ENCODE results near the gene POU2F3.

The POU2F3 gene

DNA sequence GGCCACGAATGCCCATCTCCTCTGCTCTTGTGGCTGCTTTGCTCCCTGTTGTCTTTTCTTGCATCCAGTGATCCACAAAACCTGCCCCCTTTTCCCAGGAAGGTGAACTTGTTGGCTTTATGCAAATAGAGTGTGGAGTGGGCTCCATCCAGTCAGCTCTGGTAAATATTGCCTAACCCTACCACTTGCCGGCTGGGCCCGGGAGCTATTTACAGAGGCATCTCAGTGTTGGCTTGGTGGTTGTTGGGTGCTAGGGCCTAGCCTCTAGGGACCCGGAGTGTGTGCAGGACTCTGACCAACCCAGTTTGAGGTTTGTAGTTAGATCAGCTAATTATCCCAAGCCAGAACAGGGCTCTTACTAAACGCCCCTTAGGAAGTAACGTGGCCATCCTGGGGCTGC, 44.3 kb downstream of the POU2F3 start:
- no peak for DNase-seq (ENCODE audit: low read depth)

DNA sequence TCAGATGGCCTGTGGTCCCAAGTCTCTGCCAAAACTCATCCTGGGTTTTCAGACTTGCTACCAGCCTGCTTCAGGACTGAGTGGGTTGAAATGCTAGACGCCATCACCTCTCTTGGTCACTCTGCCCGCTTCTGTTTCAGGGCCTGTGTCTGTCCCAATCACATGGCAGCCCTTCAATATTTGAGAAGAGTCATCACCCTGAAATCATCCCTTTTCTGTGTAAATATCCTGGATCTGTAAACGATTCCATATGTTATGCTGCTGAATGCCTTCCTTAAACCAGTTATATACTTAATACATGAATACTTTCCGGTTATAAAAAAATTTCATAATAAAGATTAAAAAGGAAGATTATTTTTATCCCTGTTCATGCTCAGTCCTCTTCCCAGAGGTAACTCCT, 45.3 kb downstream of the POU2F3 start:
- no peak for DNase-seq (ENCODE audit: low read depth)

DNA sequence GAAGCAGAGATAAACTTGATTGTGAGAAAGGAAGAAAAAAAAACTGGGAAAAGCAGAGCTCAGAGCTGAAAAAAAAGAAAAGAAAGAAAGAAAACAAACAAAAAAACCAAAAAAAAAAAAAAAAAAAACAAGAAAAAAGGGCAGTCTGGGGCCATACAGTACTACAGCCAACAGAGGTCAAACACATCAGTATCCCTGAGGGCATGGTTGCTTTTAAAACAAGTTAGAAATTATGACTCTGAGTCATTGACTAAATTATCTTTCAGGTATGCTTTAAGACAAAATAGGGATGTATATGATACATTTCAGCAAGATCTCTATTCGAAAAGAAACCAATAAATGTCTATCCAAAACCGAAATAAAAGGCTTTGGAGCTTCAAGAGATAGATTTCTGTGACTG, 48.1 kb downstream of the POU2F3 start:
- no peak for DNase-seq (ENCODE audit: low read depth)

DNA sequence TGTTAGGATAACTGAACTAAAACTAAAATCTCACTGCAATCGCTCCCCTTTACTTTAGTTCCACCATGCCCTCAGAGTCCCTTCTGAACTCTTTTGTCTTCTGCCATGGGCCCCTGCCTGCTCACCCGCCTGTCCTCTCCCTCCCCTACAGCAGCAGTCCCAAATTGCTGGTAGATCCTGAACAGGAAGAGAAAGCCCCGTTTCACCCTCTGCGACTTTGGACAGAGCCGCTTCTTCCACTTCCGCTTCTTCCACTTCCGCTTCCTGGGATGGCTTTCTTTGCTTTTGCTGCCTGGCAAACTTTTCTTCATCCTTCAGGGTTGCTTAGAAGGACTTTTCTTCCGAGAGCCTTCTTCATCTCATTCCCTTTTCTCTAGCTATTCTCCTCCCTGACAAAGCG, 49.5 kb downstream of the POU2F3 start:
- DNase-seq (ENCODE audit: low read depth), result no peak

DNA sequence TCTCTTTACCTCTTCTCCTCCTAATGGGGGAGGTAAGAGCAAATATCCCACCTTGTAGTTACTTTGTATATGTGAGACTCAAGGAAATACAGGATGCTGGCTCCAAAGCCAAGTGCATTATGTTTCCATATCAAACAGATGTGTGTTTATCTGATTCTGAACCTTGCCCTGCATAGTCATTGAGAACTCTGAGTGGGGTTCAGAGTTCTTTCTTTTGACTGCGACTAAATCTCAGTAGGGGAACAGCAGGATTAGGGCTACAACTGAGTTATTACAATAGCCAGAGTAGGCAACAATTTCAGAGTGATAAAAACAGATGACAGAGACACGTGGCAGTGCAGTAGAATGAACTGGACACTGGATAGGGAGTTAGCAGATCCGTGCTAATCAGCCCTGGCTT, 51.0 kb downstream of the POU2F3 start:
- no peak for DNase-seq (ENCODE audit: low read depth)

DNA sequence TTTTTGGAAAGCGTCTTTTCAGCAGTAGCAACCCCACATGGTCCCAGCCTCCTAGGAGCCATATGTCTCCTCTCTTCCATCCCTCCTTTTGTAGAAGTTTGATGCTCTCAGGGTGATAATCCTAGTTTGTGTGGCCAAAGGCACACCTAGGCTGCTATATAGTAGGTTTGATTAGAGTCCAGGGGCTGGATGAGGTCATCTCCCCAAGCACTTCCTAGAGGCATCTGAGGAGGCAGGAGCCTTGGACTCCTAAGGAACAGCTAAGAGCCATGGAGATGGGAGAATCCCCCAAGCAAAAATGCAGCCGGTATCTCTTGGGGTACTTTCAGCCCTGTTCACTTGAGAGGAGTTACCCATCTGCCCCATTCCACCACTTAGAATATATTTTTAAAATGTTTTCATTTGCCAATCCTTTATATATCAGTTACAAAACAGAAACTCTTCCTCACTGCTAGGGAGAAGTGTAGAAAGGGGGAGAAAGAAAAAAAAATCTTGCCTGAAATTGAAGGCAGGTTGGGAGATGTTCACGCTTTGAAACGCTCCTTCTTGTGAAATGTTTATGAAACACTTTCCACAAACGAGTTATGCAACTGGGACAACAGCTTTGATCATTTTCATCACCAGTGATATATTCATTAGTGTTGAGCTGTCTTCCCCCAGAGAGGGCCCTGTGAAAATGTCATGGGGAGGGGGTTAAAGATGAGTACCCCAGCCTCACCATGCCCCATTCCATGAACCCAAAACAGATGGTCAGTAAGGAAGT, 53.3 kb downstream of the POU2F3 start:
- DNase-seq (ENCODE audit: low read depth), result peak; percentile 30

DNA sequence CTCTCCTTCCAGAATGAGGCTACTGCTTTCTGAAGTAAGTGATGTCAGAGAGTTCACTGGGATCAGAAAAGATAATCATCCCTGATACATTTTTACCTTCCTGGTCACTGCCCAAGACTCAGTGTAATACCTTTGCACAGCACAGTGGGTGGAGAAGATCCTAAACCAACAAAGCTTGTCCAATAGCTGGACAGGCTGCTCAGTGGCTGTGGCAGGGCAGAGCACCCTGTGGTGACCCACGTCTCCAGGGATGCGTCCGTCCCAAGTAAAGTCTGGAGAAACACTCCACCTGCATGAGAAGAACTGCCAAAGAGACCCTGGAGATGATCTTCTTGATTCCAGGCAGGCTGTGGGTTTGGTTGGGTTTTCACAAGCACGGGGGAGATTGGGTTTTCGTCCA, 54.2 kb downstream of the POU2F3 start:
- DNase-seq (ENCODE audit: low read depth), result no peak

DNA sequence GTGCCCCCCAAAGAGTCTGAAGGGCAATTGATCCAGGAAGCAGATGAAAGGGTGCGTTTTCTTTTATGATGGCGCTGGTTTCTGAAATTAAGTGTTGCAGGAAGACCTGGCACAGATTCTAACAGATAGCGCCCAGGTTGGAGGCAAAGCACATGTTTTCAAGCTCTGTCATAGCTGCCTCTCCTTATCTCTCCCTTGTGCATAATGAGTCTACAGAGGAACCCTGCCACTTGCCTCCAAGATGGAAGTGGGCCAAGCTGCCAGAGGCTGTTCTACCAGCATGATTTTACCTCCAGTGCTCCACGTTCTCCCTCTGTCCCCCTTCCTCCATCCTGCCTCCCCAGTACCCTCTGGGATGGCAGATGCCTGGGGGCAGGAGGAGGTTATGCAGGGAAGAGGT, 55.2 kb downstream of the POU2F3 start:
- DNase-seq (ENCODE audit: low read depth), result peak; percentile 77

DNA sequence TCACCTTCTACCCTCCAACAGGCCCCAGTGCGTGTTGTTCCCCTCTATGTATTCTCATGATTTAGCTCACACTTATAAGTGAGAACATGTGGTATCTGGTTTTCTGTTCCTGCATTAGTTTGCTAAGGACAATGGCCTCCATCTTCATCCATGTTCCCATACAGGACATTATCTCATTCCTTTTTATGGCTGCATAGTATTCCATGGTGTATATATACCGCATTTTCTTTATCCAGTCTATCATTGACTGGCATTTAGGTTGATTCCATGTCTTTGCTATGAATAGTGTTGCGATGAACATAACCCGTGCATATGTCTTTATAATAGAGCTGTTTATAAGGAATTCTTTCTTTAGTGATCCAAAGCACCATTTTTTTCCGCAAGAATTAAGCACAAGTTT, 56.6 kb downstream of the POU2F3 start:
- DNase-seq (ENCODE audit: low read depth), result no peak

DNA sequence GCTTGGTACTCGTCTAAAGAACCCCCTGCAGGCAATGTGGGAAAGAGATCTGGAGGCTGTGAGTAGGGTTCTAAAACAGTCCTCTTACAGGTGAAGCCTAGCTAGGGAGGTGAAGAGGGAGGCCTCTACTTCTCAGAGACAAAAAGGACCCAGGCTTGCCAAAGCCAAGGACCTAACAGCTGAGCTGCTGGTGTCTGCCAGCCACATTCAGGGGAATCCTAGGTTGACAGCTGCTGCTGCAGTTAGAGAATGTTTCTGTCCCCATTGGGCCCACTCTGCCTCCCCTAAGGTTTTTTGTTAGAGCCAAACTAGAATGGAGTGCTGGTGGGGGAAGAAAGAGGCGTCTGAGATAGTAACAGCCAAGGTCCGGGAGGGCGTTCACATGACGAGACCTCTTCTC, 58.5 kb downstream of the POU2F3 start:
- no peak for DNase-seq (ENCODE audit: low read depth)

DNA sequence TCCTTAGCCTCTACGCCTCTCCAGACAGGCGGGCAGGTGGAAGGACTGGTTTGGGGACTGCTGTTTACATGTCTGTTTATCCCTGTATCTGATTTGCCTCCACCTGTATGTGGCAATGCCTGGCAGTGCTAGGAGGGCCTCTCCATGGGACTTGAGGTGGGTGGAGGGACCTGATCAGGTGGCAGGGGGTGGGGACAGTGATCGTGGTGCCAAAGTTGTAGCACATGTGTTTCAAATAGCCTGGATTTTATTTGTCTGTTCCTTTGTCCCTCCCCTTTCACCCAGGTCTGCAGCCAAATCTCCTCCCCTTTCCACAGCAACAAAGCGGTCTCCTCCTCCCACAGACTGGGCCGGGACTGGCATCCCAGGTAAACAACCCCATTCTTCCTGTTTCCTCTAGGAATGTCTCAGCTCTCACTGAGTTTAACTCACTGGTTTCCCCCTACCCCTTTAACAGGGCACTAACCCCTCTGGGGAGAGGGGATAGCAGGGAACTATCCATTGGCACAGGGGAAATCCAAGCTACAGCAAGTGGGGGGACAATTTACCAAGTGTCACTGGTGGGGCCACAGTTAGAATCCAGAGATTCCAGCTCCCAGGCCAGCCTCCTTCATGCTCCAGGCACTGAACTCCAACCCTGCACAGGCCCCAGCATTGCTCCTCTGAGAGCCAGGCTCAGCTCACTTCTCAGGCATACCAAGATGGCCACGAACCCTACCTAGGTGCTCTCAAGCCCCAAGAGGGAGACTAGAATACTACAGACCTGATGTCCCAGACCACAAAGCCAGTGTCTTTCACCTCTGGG, 62.3 kb downstream of the POU2F3 start:
- DNase-seq (ENCODE audit: low read depth), result no peak

DNA sequence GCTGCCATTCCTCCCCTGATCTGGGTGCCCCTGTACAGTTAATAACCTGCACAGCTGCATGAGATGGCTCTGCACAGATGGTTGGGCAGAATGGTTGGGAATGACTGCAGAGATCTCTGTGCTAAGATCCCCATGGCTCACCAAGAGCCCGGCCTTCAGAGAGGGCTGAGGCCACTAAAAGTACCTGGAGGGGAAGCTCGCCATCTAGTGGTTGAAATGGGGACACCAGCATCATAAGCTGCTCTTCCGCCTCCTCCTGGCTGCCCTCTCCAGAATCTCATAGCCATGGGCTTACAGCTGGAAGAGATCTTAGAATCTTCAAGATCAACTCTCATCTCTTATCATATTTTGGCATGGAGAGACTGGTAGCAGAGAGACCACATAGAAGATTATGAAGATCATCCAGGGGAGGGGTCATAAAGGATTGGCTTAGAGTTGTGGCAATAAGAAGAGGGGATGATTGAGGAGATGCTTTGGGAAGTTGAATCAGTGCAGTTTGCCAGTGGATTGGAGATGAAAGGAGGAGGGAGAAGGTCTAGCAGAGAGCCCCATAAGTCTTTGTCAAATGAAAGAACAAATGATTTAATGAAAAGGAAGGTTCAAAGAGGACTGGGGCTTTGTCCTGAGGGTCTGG, 63.2 kb downstream of the POU2F3 start:
- peak; percentile 70 for DNase-seq (ENCODE audit: low read depth)

DNA sequence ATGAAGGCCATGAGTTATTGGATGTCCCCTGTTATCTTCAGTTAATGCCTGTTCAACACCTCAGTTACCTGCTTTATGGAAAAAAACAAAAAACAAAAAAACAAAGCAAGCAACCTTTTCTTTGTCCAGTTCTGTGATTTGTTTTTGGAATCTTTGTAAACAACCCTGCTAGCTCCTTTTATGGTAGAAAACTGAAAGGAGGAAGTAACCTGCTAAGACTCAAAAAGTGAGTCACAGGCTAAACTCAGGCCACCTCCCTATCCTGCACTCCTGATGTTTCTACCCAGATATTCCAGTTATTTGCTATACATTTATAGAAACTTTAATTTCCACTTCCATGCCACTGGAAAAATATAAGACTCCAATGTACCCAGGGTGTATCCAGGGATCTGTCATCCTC, 64.6 kb downstream of the POU2F3 start:
- DNase-seq (ENCODE audit: low read depth), result peak; percentile 63

DNA sequence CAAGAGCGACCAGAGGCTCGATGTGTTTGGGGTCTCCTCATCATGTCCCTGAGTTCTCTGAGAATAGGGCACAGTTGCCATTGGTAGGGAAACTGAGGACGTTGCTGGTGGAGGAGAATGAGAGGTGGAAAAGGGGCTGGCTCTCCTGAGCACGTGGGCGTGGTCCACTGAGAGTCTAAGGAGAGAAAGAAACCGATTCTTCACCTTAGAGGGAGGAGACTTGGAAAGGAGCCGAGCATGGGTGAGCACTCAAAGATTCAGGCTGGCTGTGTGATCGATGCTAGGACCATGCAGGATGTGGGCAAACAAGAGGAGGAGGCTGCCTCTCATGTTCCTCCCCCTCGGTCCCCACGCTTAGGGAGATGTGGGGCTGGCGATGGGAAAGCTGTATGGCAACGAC, 65.3 kb downstream of the POU2F3 start:
- no peak for DNase-seq (ENCODE audit: low read depth)

DNA sequence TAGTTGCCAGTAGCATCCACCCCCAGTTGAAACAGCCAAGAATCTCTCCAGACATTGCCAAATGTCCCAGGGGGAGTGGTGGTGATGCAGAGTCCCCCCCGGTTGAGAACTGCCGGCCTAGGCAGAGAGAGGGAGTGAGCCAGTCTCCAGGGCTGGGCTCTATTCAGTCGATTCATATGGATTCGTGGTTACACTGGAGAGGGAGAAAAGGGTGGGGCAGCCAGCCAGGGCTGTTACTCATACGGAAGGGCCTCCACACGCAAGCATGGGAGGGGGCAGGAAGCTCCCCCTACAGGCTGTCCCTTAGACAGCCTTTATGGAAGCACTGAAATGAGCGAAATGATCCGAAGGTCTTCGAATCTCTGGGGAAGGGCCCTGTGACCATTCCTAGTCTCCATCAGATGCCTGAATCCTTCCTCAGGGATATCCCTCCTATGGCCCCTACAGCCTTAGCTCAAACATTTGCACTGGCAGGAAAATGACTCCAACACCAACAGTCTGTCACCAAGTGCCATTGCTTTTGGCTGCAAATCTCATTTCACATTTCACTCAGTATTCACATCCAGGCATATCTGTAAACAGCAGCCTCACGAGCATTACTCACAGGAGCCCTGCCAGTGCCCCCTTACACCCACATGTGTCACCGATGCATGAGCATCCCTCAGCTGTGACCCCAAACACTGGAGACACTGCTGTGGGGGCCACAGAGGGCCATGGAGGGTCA, 66.7 kb downstream of the POU2F3 start:
- DNase-seq (ENCODE audit: low read depth), result peak; percentile 74

DNA sequence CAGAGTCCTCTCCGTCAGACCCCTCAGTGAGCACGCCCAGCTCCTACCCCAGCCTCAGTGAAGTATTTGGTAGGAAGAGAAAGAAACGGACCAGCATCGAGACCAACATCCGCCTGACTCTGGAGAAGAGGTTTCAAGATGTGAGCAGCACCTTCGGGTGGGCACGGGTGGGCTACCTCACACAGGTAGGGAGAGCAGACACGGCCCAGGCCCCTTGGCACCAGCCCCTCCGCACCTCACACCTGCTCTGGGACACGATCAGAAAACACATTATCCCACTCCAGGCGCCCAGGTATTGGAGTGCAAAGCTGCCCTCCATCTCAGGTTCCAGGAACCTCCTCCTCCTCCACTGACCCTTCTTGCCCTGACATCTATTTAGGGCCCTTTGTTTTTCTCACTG, 67.5 kb downstream of the POU2F3 start:
- no peak for DNase-seq (ENCODE audit: low read depth)

DNA sequence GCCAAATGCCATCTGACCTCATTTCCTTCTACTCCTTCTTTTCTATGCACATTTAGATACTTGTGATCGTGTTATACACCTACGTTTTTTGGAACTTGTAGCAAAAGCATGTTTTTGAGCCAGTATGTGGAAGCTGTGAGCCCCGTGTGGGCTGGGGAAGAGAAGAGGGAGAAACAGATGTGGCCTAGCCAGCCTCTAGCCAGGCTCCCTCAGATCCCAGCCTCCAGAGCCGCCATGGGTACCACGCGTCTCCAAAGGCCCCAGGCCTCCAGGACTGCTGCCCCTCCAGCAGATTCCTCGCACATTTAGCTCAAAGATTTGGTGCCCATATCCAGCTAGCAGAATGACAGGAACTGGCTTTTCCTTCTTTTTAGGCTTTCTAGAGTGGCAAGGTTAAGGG, 68.1 kb downstream of the POU2F3 start:
- DNase-seq (ENCODE audit: low read depth), result no peak

DNA sequence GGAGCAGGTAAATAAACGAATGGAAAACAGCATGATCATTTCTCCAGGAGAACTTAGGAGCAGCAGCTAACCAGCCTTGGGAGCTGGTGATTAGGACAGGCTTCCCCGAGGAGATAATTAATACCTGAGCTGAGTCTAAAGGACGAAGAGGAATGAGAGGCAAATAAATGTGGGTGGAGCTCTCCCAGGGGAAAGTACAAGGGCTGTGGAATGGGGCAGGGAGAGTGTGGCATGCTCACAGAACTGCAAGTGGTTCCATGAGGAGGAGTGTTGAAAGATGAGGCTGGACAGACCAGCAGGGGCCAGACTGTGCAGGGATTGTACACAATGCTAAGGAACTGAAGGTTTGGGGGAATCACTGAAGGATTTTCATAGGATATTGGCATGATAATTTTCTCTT, 70.9 kb downstream of the POU2F3 start:
- no peak for DNase-seq (ENCODE audit: low read depth)

DNA sequence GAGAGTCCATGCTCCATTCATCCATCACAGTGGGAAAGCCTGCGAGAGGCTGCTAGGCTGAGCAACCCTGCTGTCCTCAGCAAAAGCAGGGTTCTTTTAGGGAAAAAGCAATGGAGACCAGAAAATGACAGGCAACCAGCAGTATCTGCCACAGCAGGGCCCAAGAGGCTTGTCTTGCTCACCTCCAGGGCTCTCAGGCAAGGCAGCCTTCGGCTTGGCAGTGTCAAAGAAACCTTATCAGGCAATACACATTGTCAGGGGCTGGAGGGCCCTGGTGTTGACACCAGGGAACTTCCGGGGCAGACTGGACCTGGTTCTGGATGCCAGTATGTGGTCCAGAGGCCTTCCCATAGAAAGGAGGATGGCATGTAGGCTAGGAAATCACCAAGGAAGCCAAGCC, 74.9 kb downstream of the POU2F3 start:
- no peak for DNase-seq (ENCODE audit: low read depth)

DNA sequence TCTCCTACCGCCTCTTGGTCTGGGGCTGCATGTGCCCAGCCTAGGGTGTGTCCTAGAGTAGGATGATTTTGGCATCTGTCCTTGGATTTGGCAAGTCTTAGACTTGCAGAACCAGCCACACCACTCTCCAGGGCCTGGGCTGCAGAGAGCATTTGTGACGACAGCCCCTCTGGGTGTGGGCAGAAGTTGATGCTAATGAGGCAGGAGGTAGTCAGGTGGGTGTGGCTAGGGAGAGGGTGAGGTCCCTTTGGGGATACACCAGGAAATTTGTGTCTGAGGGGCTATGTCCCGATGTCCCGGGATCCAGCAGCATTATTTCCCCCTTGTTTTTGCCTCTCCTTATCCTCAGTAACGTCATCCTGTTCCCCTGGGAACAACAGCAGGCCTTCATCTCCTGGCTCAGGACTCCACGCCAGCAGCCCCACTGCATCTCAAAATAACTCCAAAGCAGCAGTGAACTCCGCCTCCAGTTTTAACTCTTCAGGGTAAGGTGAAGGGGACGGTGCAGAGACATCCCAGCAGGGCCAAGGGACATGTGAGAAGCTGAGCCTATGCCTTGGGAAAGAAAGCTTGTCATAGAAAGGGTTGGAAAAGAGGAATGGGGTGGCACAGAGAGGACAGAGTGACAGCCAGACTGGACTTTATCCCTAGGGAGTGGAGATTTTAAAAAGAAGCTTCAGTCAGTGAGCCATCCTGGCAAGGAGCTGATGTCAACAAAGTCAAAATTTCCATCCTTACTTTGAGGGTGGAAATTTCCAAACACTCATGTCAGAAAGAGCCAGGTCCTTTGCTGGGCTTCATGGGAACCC, 77.1 kb downstream of the POU2F3 start:
- no peak for DNase-seq (ENCODE audit: low read depth)

DNA sequence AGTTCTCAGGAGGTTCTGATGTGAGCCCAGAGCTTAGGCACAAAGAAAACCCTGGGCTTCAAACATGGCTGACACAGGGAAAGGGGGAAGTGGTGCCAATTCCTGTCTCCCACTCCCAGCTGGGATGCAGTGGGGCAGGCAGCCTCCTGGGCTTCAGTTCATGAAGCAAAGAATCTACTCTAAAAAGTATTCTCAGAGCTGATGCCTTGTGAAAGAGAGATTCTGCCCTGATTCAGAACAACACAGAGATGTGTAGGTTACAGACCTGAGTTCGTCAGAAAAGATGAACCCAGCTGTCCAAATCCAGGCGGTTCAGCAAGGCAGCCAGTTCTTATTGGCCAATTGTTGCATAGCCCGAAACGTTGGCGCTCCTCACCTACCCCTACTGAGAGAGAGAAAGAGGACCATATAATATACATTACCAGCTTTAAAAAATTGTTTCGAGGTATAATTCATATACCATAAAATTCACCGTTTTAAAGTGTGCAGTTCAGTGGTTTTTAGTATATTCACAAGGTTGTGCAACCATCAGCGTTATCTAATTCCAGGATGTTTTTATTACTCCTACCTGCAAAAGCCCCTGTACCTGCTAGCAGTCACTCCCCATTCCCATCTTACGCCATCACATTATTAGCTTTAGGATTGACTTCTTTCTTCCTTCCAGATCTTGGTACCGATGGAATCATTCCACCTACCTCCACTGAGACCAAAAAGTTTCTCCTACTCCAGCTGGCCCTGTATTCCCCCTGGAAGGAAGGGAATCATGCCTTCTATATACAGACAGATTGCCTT, 77.9 kb downstream of the POU2F3 start:
- no peak for DNase-seq (ENCODE audit: low read depth)
